Middle frontal gyrus (tissue), 1 donor: ENCODE measurements around the gene ABCA5.

Experiments
- DNase-seq: peaks from one replicate; pipeline ENCODE4 v3.0.0-alpha.2; 2015; ENCODE audit warnings: low spot score; ENCODE audit errors: extremely low spot score

ABCA5 gene

DNA sequence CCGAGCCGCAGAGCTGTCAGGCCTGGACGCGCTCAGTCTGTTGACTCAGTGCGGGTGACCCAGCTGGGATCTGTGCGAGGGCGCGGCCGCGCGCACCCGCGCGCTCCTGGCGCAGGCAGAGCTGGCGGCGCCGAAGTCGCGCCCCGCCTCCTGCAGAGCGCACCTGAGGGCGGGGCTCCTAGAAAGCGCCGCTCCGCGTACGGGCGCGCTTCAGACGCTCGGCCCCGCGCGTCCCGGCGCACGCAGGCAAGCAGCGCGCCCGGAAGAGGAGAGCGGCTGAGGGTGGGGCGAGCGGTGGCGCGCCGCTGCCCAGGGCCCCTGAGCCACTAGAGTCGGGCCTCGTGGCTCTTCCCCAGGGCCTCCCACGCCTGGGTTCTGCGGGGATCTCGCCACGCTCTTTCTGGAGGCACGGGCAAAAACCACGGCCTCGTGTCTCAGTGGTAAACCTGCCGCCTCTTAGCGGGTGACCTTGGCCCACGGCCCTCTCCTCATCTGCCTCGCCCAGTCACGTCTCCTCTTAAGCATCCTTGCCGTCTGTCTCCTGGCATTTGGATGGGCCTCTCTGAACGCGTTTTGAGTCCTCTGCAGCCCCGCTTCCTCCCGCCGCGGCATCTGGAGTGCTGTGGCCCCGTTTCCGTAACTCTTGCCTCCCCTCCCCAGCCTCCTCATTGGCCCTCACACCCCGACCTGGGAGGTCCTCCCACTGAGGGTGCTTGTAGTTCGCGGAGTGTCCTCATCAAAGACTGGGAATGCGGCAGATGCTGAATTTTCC, at the start of gene ABCA5:
Gene ABCA5 (minus strand): TSS at position 74 of the 772 bp plus-strand sequence. CDS start 12,718 bp downstream, outside the sequence.
- peak; percentile 76 for DNase-seq

- no peak for DNase-seq
These were observed 48.3 kb upstream of the ABCA5 start for GRCh38 chr17:69375229-69375628.

DNA sequence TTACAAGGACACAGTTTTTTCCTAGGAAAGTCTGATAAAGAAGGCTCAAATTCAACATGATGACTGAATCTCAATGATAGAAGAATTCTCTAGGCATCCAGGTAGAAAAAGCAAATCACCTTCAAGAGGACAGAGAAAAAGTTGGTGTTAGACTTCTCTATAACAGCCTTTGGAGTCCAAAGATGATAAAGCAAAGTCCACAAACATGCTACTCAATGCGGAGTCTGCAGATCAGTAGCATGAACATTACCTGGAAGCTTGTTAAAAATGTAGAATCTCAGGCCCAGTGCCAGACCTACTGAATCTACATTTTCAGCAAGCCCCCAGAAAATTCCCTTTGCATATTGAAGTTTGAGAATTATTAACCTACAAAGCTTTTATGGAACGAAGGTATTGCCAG, 46.1 kb upstream of the ABCA5 start:
- no peak for DNase-seq

DNA sequence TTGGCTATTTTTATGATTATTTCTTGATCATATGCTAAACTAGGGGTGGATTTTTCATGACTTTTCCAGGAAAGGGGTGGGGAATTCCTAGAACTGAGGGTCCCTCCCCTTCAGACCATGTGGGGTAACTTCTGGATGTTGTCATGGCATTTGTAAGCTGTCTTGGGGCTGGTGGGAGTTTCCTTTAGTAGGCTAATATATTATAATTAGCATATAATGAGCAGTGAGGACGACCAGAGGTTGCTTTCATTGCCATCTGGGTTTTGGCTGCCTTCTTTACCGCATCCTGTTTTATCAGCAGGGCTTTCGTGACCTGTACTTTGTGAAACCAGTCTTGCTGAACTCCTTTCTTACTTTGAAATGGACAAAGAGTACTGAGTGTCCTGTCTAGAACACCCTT, 40.4 kb upstream of the ABCA5 start:
- DNase-seq = no peak

DNA sequence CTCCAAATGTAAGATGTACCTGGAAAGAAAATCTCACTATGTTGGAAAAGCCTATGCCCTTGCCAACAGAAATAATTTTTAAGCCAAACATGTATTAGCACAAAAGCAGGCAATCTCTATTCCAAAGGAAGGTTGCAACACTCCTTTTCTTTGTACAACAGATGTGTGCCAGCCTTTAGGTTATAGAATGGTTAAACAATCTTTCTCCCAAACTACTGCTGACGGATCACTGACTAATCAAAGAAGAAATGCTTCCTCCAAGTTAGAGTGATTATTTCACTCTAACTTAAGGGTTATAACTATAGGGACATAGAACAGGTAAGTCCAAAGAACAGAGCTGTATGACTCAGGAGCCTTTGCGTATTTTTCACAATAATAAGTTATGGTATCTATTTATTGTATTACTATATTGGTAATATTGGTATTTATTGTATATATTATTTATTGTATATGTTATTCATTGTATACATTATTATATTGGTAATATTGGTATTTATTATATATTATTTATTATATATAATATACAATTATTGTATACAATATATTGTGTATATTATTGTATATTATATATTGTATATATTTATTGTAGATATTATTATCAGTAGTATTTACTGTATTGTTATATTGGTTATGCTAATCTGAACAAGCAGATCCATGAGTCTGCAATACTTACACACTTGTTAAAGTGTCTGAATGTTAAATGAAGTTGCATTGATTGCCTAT, 36.7 kb upstream of the ABCA5 start:
- DNase-seq = no peak

DNA sequence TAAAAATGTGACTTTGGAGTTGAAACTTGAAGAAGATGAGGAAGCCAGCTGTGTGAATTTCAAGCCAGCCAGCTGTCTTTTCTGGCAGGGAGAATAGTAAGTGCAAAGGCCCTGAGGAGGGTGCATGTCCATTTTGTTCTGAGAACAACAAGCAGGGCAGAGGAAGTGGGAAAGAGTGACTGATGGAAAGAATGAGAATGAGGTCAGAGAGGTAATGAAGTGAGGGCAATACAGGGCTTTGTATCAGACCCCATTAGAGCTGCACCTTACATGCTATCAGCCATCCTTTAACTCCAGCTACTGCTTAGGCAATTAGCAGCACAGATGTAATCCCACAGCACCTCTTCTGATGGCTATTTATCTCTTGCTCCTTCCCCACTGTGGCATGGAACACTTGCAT, 34.2 kb upstream of the ABCA5 start:
- DNase-seq = no peak

DNA sequence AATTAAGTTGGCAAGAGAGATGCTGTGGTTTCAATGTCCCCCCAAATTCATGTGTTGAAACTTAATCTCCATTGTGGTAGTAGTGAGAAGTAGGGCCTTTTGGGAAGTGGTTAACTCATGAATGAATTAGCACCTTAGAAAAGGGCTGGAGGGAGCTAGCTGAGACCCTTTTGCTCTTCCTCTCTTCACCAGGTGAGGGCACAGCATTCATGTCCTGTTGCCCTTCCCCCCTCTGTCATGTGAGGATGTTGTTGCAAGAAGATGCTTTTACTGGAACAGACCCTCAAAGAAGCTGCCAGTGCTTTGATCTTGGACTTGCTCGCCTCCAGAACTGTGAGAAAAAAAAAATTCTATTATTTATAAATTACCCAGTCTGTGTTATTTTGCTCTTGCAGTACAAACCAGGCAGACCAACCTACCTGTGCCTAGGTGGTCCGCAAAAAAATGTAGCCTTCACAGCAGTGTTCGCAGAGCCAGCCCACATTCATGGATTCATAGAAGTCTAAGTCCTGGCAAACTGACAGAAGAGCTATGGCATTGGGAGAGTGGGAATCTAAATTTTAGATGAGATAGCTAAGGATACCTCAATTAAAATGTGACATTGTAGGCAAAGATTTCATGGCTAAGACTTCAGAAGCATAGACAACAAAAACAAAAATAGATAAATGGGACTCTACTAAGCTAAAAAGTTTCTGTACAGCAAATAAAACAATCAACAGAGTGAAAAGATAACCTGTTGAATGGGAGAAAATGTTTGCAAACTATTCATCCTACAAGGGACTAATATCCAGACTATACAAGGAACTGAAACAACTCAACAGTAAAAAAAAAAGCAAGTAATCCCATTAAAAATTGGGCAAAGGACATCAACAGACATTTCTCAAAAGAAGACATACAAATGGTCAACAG, 32.0 kb upstream of the ABCA5 start:
- DNase-seq = no peak

GRCh38 chr17:69357701-69358100, 30.8 kb upstream of the ABCA5 start:
- no peak for DNase-seq

DNA sequence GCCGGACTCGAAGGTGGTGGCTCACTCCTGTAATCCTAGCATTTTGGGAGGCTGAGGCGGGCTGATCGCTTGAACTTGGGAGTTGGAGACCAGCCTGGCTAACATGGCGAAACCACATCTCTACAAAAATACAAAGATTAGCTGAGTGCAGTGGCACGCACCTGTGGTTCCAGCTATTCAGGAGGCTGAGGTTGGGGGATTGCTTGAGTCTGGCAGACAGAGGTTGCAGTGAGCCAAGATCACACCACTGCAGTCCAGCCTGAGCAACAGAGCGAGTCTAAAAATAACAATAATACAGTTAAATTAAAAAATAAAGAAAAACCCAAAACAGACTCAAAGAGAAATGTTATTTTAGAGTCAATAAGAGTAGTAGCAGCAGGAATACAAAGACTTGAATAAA, 29.7 kb upstream of the ABCA5 start:
- no peak for DNase-seq

GRCh38 chr17:69350911-69351310, 24.0 kb upstream of the ABCA5 start:
- no peak for DNase-seq

DNA sequence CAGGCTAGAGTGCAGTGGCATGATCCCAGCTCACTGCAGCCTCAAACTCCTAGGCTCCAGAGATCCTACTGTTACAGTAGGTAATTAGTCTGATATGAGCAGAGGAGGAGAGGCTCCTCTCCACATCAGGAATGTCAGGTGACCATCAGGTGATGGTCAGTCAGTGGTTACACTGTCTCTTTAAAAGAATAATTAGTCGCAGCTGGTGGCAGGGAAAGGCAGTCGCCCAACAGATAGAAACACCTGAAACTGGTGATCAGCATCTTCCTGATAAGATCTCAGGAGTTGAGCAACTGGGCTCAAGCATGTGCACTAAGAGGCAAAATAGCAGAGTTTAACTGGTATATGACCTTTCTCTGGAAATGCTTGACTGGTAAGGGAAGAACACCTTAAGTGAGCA, 21.5 kb upstream of the ABCA5 start:
- no peak for DNase-seq

GRCh38 chr17:69346766-69347165, 19.8 kb upstream of the ABCA5 start:
- no peak for DNase-seq

- DNase-seq = no peak
These were observed 18.0 kb upstream of the ABCA5 start for GRCh38 chr17:69344939-69345338.

DNA sequence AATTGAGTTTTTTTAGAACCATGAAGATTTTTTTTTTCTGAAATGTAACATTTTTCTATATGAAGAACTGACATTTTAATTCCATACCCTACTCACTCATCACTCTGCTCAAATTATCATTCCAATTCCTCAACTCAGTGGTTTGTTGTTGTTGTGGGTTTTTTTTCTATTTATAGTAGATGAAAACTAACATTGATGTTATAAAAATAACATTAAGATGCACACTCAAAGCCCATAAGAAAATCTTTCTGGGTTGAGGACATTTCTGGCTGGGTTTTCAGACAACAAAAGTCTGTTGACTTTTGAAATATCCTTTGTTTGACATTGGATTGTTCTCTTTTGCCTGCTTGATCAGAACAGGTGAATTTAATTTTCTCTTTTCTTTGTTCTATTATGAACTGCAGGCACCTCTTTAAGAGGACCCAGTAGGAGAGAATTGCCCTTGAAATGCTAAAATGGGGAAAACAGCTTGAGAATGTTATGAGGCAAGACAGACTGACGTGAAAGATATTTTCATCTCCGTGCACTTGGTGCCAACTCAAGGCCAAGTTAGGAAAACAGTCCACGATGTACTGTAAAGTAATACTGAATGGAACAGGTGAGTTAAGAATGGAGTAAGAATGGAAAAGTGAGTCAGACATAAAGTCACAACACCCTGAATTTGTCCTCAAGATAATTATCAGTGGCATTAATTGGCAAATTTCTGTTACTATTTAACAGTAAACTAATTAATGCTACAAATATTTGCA, 16.1 kb upstream of the ABCA5 start:
- no peak for DNase-seq

DNA sequence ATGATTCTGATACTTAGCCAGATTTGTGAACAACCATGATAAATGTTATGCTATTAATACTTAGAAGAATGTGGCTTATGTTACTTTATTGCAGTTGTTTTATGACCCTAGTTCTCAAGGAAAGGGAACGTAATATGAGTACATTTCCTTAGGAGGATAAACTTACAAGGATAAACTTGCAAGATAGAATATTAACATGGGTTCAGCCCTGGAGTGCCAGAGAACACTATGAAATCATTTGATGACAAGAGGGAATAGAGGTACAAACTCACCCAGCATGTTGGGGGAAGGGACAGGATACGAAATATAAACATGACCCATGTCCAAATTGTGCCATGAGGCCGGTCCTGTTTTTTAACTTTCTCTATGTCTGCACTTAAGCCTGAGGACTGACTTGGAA, 13.0 kb upstream of the ABCA5 start:
- DNase-seq = no peak

DNA sequence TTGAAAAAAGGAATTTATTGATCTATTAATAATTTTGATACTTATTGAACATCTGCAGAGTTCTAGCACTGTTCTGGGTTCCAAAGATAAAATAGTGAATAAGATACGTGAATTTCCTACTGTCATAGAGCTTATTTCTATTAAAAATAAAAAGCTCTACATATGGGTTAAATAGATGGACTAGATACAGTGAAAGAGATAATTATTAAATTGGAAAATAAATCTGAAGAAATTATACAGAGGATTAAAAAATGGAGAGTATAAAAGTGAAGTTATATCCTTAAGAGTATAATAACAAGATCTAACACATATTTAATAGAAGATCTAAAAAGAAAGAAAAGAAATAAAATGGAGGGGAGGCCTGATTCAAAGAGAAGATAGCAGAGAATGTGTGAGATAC, 10.1 kb upstream of the ABCA5 start:
- DNase-seq = no peak

GRCh38 chr17:69336580-69336979, 9.6 kb upstream of the ABCA5 start:
- DNase-seq = no peak

DNA sequence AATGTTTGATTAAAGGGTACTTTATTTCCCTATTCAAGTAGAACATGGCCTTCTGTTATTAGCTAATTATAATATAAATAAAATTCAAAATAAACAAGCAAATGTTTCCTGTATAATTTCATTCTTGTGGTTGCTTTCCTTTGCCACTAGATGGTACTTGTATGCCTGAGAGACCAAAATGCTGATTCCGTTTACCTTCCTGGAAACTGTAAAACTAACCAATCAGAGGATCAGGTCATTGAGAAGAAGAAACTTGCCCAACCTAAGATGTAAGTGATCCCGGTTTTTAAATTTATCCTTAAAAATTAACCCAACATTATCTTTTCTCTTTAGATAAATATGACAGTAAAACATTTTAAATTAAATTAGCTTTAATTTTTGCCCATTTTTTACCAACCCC, 8.1 kb upstream of the ABCA5 start:
- DNase-seq = no peak

DNA sequence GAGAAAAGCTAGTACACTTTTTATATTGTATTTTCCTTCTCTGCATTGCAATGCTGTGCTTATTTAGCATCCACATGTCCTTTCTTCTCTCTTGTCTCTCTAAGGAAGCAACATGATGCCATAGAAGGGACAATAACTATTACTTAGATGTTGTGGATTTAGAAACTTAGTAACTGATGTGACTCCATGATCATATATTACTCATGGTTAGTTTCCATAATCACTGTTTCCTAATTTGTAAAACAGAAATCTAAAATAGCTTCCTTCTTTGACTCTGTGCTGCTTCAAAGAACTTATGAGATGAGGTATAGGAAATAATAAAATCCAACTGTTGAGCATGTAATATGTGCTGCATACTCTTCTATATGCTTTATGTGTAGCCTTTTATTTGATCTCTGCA, 6.6 kb upstream of the ABCA5 start:
- no peak for DNase-seq

GRCh38 chr17:69331756-69332155, 4.8 kb upstream of the ABCA5 start:
- no peak for DNase-seq

- no peak for DNase-seq
These were observed 415 bp downstream of the ABCA5 start for GRCh38 chr17:69326377-69327059.
